Transverse colon (tissue), 4 donors: ENCODE measurements around the gene CDK5RAP1. TPM values are rescaled to one million over a fixed set of nuclear protein-coding genes. Genes with fewer than 3 reads are reported as not detected.

ENCODE experiments used
- DNase-seq: peaks from one replicate; pipeline ENCODE4 v3.0.0-alpha.2; 2019
- H3K27ac ChIP-seq, 4 donors: fragments of 200-600 bp; sonication (generic); 2 replicates each; pipeline ENCODE4 v1.5.1; 2016 to 2018; ENCODE audit warnings: inconsistent platforms in 4 of 4
- H3K27me3 ChIP-seq: fragments of 200-600 bp; sonication (generic); 2 replicates; pipeline ENCODE4 v1.5.1; 2017; ENCODE audit warnings: inconsistent platforms
- H3K36me3 ChIP-seq, 4 donors: fragments of 200-600 bp; sonication (generic); 2 replicates each; pipeline ENCODE4 v1.5.1; 2017 to 2019; ENCODE audit warnings: inconsistent platforms in 4 of 4
- H3K4me1 ChIP-seq, 4 donors: fragments of 200-600 bp; sonication (generic); 2 replicates each; pipeline ENCODE4 v1.5.1; 2017 to 2020; ENCODE audit warnings: inconsistent platforms in 4 of 4
- H3K4me3 ChIP-seq, 4 donors: fragments of 200-600 bp; sonication (generic); 1 replicate in 1 of 4; 2 replicates in 3 of 4; pipeline versions ENCODE4 v1.5.1 to v1.6.1; 2017 to 2019; ENCODE audit warnings: inconsistent platforms in 4 of 4
- H3K9me3 ChIP-seq, 2 donors: fragments of 200-600 bp; sonication (generic); 2 replicates each; pipeline ENCODE4 v1.5.1; 2017 to 2019; ENCODE audit warnings: inconsistent platforms in 2 of 2
- CTCF ChIP-seq, 5 experiments: fragments of 200-600 bp in 3 of 5; fragments of 450-650 bp in 2 of 5; sonication (generic) in 3 of 5; IDR thresholded peaks; 1 replicate in 2 of 5; 2 replicates in 3 of 5; pipeline ENCODE4 v1.5.1; 2016 to 2017; ENCODE audit warnings: antibody characterized with exemption in 5 of 5, inconsistent platforms in 3 of 5, mild to moderate bottlenecking in 2 of 5, moderate library complexity in 1 of 5
- EP300 ChIP-seq: sonication (generic); formaldehyde crosslinking; IDR thresholded peaks from one replicate; pipeline ENCODE4 v1.6.1; 2017; ENCODE audit warnings: antibody characterized with exemption, low read depth
- POLR2A ChIP-seq: fragments of 450-650 bp; IDR thresholded peaks from one replicate; pipeline ENCODE4 v1.6.1; 2016; ENCODE audit warnings: antibody characterized with exemption, mild to moderate bottlenecking, moderate library complexity
- POLR2AphosphoS5 ChIP-seq, 3 donors: sonication (generic); formaldehyde crosslinking; IDR thresholded peaks; one replicate each; pipeline ENCODE4 v1.6.1; 2016; ENCODE audit warnings: antibody characterized with exemption in 3 of 3
- WGBS, 2 donors: methylation state at CpG; one replicate each; pipeline ENCODE4 v1.1.5; 2018; ENCODE audit warnings: low coverage in 1 of 2; 5-methylcytosine and 5-hydroxymethylcytosine counted together
- in situ Hi-C, 4 donors: fragments of 200-750 bp; cut with MboI; loops; one replicate each; pipeline versions ENCODE4 v1.15.0 to v1.15.1; 2017; ENCODE audit warnings: low sequenced_read_pairs in 3 of 4, low pct_ligation_motif_present in 1 of 4, low pct_unique_long_range_greater_than_20kb in 1 of 4
- intact Hi-C: fragments of 100-400 bp; cut with DNase I; formaldehyde crosslinking; loops from one replicate; pipeline ENCODE4 v1.15.1; 2023; ENCODE audit warnings: low total_unique reads
- total RNA-seq, 4 donors: library from RNA; depleted of rRNA; stranded (reverse); fragments of >200 nt; gene quantifications; one replicate each; pipeline ENCODE4 v1.1.0, GENCODE V29; 2016

The CDK5RAP1 gene
- total RNA-seq, 4 donors from 2014 or later = 8.6 to 21.3 (median 20.3) TPM

GRCh38 chr20:33443512-33444239 lies 42.4 kb upstream of the CDK5RAP1 start, which contains the start of gene SNTA1:
Gene SNTA1 (minus strand): TSS chr20:33443763. CDS start chr20:33443620, 143 bp downstream.
- Histone ChIP-seq H3K27ac (peak within 1 kb of the TSS; percentile 76 to 91 (median 86)), H3K4me3 (peak within 1 kb of the TSS; percentile 63 to 88 (median 72)), H3K4me1 (peaks cover 9 to 29% (median 16%) of the 10 kb centered on the region in 4 donors), H3K9me3 (no peaks in the 10 kb centered on the region), H3K36me3 (no peaks in the 10 kb centered on the region), H3K27me3 (no peaks in the 10 kb centered on the region)
- TF ChIP-seq POLR2AphosphoS5 (IDR thresholded peaks at IDR 0.05) (no peak), EP300 (no peak), CTCF (IDR thresholded peaks at IDR 0.05) (no peak), POLR2A (no peak)
- in situ Hi-C loops (no loop called here), intact Hi-C loops (no loop called here)
- DNase-seq = peak; percentile 96
- WGBS, 2 donors = 1% methylated on average over 54 of the region's 75 CpGs; no CpG with 5 or more reads in 1 of the 2 donors

- WGBS, 2 donors = 0 to 6% methylated on average over 2 to 14 of the region's 45 CpGs
- H3K36me3 ChIP-seq = no peaks in the 10 kb centered on the region
- no peaks in the 10 kb centered on the region for H3K27me3 ChIP-seq
- intact Hi-C loops (no loop called here), in situ Hi-C loops (no loop called here)
- no peak for TF ChIP-seq CTCF (IDR thresholded peaks at IDR 0.05)
- TF ChIP-seq POLR2AphosphoS5 (IDR thresholded peaks at IDR 0.05) = no peak
- no peak for TF ChIP-seq POLR2A
- no peak for TF ChIP-seq EP300
- no peaks in the 10 kb centered on the region for H3K9me3 ChIP-seq
- H3K27ac ChIP-seq = peak overlapping the region; percentile 76 to 91 (median 86)
- peak; percentile 27 for DNase-seq
- H3K4me1 ChIP-seq = peaks cover 9 to 29% (median 16%) of the 10 kb centered on the region in 4 donors
- peak overlapping the region; percentile 63 to 88 (median 72) for H3K4me3 ChIP-seq
Measured at GRCh38 chr20:33443006-33443511, 41.7 kb upstream of the CDK5RAP1 start.

GRCh38 chr20:33442136-33443005 lies 41.1 kb upstream of the CDK5RAP1 start:
- Histone ChIP-seq H3K9me3 (no peaks in the 10 kb centered on the region), H3K36me3 (no peaks in the 10 kb centered on the region), H3K27ac (peak overlapping the region; percentile 76 to 91 (median 86)), H3K4me3 (peak overlapping the region in 3 of 4 donors; percentile 63 to 88 (median 75)), H3K27me3 (no peaks in the 10 kb centered on the region), H3K4me1 (peaks cover 9 to 29% (median 17%) of the 10 kb centered on the region in 4 donors)
- intact Hi-C loops (no loop called here), in situ Hi-C loops (no loop called here)
- peak; percentile 11 for DNase-seq
- WGBS, 2 donors = 10 to 74% methylated on average over 2 to 9 of the region's 9 CpGs
- TF ChIP-seq EP300 = no peak
- no peak for TF ChIP-seq POLR2A
- TF ChIP-seq CTCF (IDR thresholded peaks at IDR 0.05) = no peak
